CD4-positive, alpha-beta T cell treated with Interleukin-1 beta for 1 hour (primary cell): ENCODE measurements around the gene NUP62.

Experiments used
- DNase-seq, 2 donors: peaks; one replicate each; pipeline ENCODE4 v3.0.0-alpha.2; 2020 to 2022

Gene NUP62

DNA sequence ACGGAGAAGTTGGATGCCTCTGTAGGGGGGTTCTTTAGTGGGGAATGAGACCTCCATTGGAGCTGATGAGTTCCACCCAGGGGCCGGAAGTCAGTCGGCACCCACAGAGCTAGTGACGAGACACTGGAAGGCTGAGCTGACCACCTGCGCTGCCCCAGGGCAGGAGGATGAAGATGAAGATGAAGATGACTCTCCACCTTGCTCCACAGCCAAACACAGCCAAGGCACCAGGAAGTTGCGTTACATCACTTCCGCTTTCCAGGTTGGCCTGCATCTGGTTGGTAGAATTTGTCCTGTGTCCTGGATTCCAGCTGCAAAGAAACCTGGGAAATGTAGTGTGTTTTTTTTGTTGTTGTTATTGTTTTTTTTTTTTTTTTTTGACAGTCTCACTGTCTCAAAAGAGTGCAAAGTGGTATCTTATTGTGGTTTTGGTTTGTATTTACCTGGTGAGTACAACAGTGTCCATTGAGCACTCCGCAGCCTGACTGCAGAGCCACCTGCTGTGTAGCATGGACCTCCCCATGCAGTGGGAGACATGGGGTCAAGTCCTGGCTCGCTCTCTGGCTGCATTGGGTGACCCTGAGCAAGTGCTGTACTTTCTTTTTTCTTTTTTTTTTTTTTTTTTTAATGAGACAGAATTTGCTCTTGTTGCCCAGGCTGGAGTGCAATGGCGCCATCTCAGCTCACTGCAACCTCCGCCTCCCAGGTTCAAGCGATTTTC, 49.9 kb downstream of the NUP62 start:
- DNase-seq: peak in 1 of 2 donors; percentile 28

DNA sequence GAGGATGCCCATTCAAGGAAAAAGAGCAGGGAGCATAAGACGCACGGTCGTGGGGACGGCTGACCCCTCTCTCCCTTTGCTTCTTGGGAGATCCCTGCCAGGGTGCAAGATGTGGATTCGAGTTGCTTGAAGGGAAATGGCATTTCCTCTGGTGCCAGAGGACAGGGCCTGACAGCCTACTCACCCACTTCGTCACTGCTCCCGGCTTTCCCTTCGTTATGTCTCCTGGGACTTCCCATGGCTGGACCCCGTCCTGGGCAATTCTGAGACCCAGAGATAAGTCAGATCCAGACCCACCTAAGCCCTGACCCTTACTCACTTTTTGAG, 50.6 kb downstream of the NUP62 start:
- DNase-seq: no peak

DNA sequence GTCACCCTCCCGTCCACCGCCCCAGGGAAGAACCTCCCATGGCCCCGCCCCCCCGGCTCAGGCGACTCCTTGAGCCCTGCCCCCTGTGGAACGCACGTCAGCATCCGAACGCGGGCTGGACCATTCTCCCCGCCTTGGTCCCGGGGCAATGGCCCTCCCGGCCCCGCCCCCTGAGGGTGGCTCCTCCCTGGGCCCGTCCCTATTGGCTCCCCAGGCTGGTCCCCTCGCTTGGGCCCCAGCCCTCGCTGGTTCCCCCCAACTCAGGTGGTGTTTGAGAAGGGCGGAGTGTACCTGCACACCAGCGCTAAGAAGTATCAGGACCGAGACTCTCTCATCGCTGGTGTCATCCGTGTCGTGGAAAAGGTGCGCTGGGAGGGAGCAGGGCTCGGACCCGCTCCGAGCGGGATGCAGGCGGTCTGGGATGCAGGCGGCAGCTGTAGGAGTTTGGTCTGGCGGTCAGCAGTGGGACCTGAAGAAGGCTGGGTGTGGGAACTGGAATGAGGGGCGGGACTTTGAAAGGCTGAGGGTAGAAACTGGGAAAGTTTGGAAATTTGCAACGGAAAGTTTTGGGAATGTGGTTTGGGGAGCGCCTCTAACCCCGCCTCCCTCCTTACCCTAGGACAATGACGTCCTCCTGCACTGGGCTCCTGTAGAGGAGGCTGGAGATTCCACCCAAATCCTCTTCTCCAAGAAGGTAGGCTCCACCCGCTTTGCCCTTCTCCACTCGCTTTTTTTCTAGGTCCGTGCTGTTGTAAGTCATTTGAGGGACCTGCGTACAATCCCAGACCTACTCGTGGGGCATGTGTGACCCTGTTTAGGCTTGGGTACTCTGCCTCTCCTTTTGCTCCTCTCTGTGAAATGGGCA, 51.2 kb downstream of the NUP62 start:
- DNase-seq: peak; percentile 99

DNA sequence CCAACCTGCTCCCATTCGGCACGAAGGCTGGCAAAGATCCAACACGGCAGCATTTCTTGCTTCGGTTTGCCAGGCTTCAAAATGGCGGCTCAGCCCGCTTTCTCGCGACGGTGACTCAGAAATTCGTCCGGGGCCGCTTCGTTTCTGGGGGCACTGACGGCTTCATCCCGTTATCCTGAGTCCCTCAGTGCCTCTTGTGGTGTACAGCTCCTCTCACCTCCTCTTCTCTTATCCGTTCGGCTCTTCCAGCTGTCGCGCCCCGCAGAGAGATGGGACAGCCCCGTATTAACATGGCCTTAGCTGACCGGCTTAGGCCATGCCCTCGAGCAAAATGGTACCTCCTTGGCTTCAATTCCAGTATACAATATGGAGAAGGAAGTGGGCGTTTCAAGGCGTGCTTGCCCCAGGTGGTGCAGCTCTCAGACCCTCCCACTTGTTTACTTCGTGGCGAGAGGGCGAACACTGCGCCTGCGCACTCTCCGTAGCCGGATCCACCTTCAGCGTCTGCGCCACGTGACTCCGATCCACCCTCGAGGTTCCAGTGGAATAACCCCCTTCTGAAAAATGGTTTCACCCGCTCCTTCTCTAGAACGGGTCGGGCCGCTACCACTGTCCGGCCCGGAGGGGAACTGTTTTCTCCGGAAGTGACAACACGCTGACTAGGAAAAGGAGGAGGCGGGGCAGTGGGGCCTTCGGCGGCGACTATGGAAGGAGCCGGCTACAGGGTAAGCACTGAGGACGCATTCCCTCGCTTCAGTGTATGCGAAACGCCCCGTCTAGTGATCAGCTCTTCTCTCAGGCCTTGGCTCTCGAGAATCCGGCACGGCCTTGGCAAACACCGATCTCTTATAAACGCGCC, 52.1 kb downstream of the NUP62 start, which contains the start of the genes AKT1S1 and TBC1D17:
Gene AKT1S1 (minus strand): TSS at position 336 of the 859 bp plus-strand sequence. CDS start 4,060 bp downstream, outside the sequence.
Gene TBC1D17 (plus strand): TSS at position 683 of the 859 bp plus-strand sequence. CDS start 22 bp downstream, at position 705.
- DNase-seq: peak; percentile 100

DNA sequence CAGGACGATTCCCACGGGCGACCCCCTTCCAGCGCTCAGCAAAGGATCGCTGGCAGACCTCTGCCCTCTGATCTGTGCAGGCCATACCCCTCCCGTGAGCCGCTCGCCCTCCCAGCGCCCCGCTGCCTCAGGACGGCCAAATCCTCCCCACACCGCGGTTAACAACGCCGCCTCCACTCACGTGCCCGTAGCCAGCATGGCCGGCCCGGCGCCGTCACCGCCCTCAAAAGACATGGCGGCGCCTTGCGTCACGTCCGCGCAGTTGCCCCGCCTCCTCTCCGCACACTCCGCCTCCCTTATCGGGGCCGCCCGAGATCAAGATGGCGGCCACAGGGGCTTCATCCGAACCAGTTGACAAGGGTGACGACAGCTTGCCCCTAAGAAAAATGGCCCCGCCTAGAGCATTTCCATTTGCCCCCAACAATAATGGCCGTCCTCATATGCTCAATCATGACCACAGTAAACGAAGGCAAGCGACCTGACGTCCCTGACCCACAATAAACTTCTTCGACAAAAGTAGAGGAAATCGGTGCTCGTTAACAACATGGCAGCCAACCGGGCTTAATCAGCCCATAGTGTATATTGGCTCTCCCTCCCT, 52.8 kb downstream of the NUP62 start:
- DNase-seq: peak; percentile 99

DNA sequence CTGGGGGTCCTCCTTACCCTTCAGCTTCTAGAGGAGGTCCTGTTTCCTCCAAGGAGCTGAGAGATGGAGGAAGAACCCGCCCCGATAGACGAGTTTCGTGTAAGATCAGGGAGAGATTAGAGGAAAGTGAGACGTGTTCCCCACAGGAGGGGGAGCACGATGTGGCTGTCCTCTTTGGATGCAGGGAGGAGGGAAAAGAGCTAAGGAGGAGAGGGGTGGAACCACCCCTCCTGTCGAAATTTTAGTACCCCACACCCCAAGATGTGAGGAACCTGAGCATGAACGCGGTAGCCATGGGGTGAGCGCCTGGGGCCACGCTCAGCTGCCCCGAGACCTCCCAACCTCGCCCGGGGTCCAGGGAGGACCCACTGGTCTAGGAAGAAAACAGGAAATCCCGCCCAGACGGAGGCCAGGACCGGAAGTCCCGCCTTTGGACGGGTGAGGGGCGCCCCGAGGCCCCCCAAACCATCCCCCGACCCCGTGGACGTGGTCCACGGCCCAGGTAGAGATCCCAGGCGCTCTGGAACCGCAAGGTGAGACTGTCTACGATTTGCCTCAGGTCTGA, 53.4 kb downstream of the NUP62 start:
- DNase-seq: peak; percentile 59 to 67

DNA sequence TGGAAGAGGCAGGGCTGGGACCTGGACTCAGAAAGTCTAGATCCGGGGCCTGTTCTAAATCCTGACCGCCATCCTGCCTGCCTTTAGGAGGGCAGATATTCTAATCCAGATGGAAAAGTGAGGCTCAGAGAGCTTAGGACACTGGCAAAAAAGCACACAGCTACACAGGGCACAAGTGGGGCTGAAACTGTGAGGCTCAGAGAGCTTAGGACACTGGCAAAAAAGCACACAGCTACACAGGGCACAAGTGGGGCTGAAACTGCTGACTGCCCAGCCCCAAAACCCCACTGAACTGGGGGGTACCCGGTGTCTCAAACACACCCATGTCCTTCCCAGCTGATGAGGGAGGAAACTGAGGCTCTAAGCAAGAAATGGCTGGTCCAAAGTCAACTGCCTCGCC, 54.1 kb downstream of the NUP62 start:
- no peak for DNase-seq

DNA sequence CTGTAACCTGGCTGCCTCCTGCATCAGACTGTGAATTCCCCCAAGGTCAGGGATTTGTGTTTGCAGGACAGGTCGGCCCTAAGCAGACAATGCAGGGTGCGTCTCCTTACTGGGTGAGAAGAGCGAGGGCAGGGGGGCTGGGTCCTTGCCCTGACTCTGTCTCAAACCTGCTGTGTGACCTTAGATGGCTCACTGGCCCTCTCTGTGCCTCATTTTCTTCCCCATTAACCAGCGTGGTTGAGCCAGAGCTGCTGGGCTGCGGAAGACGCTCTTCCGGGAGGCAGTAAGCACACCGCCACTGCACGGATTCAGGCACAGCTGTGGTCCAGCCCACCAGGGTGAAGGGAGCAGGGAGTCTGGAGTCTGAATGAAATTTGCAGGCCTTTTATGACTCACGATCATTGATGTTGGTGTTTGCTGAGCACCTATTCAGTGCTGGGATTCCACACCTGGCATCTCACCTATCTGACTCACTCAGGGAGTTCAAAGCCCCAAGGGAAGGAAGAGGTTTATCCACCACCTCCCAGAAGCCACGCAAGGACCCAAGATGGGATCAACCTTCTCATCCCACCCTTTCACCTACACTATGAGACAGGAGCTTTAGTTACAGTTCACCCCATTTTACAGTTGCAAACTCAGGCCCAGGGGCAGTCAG, 54.7 kb downstream of the NUP62 start:
- DNase-seq: no peak

DNA sequence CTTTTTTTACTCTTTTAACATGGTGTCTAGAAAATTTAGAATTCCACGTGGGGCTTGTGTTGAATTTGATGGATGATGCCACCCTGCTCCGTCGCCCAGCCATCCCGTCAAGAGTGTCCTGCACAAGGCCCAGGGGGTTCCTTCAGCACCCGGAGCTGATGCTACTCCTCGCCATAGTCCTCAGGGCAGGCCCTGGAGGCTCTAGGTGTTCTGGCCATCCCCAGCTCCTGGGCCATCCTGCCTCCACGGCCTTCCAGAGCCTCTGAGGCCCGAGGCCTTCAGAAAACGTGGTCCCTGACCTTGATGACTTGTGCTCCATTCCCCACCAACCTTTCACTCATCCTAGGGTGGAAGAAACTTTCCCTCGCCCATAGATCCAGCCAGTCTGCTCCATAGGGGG, 55.5 kb downstream of the NUP62 start:
- no peak for DNase-seq

DNA sequence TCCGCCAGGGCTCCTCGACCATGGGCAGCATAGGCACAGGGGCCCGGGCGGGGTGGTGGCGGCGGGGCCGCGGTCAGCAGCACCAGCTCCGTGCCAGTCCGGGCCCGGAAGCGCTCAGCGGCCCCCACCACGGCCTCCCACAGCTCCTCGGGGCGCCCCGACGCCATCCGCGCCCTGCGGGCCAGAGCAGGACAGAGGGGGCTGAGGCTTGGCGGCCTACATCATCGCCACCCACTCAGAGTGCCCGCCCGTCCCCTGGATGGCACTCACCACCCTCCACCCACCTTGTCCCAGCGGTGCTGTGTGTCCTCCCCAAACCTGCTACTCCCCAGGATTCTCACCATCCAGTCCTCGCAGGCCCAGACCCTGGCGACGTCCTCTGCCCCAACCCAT, 56.2 kb downstream of the NUP62 start:
- DNase-seq: no peak

DNA sequence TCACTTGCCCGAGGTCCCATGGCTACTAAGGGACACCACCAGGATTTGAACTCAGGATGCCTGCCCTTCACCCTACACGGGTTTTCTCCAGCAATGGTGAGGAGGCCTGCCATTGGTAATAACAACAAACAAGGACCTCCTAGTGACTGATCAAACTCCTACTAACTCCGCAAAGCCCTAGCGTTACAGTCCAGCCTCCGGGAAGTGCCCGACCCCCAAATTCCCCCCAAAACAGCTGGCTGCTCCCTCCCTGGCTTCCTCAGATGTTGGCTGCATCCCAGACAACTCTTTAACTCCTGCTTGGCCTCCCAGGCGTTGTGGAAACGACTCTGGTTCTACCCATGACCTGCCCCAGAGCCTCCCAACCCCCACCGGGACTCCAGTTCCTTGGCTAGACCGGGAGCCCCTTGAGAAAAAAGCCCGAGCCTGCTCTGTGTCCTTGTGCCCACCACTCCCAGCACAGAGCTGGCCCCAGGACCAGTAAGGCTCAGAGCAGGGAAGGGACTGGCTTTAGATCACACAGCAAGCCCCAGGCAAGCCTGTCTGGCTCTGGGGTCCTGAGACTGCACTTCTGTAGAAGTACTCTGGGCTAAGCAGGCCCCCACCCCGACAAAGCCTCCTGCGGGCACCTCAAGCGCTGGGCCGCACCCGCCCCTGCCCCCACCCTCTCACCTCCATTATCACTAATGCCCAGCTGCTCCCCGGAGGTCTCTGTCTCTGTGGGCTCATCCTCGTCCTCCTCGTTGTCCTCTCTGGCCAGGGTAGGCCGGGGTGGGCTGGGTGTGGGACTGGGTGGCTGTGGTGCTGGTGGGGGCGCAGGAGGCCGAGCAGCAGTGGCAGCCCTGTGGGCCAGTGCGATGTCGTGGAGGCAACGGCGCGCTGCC, 56.8 kb downstream of the NUP62 start:
- no peak for DNase-seq

DNA sequence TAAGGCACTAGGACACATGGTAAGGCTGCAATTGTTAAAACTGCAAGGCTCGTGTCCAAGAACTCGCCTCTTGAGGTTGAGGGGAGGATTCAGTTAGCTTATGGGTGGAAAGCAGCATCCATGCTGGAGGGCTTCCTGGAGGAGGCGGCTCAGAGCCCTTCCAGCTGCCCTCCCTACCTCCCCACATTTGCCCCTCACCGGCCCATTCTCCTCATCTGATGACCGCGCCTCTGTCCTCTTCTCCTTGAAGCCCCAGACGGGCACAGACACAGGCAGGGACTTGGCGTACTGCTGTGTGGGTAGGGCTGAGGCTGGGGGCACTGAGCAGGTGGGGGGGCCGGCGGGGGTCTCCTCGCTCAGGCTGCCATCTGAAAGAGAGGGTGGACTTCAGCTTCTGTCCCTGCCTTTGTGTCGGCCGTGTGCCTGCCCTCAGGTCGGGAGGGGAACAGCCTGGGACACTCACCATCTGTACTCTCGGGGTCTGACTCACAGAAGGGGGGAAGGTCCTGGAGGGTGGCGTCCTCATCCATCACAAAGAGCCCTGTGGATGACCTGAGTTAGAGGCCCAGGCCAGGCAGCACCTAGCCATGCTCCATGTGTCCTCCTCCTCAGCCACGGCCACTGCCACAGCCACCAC, 57.8 kb downstream of the NUP62 start:
- no peak for DNase-seq

DNA sequence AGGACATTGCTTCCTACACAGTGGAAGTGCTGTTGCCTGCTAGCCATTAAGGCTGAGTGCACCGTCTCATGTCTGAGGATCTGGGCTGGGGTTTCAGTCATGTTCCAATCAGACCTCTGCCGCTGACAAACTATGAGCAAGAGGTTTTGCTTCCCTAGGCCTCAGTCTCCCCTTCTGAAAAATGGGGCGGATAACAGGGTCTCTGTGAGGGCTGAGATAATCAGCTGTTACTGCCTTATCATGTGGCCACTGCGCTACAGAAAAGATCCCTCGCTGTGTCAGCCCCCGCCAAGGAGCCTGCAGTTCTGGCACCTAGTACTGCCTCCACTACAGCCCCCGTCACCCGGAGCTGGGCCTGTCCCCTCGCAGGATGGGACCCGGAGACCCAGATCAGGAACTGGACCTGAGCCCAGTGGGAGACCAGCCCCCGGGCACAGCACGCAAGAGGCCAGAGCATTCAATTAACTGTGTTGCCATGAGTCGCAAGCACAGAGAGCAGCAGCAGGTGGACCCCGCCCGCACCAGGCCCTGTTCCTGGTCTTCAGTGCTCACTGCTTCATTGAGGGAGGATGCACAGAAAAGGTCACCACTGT, 58.9 kb downstream of the NUP62 start:
- DNase-seq: no peak

DNA sequence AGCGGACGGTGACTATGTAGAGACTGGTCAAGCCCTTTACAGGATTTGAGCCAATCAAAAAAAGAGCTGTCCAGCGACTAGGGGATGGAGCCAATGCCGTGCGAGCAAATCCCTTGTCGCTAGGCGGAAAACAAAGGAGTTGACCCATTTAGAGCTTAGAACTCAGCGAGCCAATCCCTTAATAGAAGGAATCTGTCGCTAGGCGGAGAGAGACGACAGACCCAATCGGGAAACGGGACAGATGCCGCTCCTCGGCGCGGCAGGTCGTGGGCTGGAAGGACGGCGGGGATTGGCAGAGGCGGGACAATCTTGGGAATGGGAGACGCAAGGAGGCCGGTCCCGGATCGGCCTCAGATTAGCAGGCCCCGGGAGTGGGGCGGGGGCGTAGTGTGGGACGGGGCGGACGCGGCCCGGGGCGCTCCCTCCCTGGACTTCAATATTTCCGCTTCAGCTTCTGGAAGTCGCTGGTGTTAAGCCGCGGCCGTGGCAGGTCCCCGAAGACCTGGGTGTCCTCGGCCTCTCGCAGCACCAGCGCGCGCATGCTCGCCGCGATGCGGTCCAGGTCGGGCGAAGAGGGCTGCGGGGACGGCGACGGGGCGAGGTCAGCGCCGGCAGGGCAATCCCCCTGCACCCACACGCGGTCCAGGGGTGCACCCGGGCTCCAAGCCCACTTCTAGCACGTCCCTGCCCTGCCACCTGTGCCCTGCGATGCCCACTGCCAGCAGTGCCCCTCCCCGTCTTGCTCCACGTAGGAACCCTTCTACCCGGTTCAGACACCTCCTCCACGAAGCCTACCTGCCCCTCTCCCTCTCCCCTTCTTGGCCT, 59.6 kb downstream of the NUP62 start:
- DNase-seq: peak; percentile 97 to 98

DNA sequence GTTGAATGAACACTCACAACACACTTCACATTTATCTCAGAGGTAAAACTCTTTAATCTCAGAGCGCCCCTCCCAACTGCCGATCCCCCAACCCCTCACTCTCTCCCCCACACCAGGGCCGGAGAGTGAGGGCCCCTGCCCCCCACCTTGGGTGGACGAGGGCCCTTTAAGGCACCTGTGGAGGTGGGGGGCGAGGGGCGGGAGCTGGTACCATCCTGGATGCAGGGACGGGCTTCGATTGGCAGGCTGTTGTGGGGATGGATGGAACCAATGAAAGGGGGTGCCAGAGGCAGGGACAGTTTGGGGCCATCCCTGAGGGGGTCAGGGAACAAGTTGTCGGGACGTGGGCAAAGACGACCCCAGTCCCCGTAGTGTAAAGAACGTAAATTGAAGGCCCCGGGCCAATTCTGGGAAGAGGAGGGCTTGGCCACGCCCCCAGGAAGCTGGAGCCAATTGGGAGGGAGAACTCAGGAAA, 60.3 kb downstream of the NUP62 start:
- DNase-seq: no peak

DNA sequence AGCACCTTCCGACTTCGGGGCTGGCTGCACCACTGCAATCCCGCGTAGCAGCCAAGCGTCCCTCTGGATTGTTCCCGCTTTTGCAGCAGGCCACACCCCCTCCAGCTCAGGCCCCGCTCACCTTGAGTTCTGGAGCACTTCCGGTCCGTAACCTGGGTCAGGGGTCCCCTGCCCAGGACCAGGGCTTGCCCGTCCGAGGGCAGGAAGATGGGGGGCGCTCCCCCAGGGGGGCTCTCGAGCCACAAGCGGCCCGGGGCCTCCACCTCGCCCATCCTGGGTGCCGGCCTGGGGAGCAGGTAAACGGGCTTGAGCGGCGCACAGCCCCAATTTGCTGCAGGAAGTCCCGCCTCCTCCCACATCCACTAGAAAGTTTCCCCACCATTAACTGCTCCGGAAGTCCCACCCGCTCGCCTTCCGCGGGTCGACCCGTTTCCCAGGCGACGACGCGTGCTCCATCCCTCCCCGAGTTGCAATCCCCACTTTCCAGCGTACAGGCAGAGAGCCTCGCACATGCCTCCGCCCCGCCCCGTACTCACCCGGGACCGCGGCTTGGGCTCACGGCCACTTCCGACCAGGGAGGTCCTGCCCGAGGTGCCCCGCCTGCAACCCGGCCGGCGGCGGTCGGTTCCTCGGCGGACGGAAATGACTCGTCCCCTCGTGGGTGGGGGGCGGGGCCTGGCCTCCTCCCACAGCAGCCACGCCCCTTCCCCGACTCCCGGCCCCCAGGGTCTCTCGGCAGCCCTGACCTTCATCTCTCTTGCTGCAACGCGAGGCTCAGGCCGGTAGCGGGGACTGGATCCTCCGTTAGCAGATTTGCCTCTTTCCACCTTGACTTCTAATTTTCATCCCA, 62.1 kb downstream of the NUP62 start, which contains the start of gene PNKP:
Gene PNKP (minus strand): TSS at position 644 of the 850 bp plus-strand sequence. CDS start 372 bp downstream, at position 272.
- peak; percentile 88 for DNase-seq

DNA sequence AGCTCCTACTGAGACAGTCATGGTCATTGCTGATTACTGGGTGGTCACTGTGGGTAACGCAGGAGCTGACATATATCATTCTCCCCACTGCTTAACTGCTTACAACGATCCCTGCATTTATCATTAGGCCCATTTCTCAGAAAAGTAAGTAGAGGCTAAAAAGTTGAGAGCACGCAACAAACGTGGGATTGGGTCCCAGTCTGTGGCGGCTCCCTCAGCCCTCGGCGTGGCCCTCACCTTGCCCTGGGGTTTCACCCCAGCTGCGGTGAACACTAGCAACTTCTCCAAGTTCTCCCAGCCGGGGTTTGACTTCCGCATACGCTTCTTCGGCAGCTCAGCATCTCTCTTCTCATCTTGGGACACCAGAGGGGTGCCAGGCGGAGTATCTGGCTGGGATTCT, 64.4 kb downstream of the NUP62 start:
- no peak for DNase-seq

DNA sequence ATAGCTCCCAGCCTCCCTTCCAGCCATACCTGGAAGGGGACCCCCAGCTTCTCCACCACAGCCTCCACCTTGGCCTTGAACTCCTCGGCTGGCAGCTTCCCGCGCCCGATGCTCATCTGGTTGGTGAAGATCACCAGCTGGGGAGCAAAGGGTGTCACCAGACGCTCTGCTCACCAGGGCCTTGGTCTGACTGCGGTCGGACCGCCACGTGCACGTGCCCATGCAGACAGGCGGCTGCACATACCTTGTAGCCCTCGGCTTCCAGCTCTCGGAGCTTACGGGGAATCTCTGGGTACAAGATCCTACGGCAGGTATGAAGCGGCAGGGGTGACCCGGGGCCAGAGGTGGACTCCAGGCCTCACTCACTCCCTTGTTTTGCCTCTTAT, 65.4 kb downstream of the NUP62 start:
- no peak for DNase-seq
